ENCODE measurements around the gene MC2R.

Gene MC2R

GRCh38 chr18:13917401-13917800 is 2.1 kb upstream of the MC2R start:
- no peak overlapping the region for H3K27ac ChIP-seq (ENCODE audit: low read depth in 2 of 2, low read length in 2 of 2)
- H3K4me3 ChIP-seq (ENCODE audit: low read length in 2 of 2): no peak overlapping the region
- H3K9ac ChIP-seq (ENCODE audit: low read depth in 1 of 2, low read length in 2 of 2): no peak overlapping the region
- H3K4me1 ChIP-seq (ENCODE audit: control insufficient read depth in 2 of 2, insufficient read depth in 2 of 2, low read length in 2 of 2): no peaks in the 10 kb centered on the region
- no peaks in the 10 kb centered on the region for H3K36me3 ChIP-seq (ENCODE audit: control insufficient read depth in 2 of 2, insufficient read depth in 2 of 2, low read length in 2 of 2)
- no peaks in the 10 kb centered on the region for H3K9me3 ChIP-seq (ENCODE audit: control insufficient read depth in 2 of 2, low read length in 2 of 2)
- H3K27me3 ChIP-seq (ENCODE audit: control insufficient read depth in 2 of 2, insufficient read depth in 2 of 2, low read length in 2 of 2): no peaks in the 10 kb centered on the region

GRCh38 chr18:13916559-13916958 is 1.2 kb upstream of the MC2R start:
- H3K9ac ChIP-seq (ENCODE audit: low read depth in 1 of 2, low read length in 2 of 2): no peak overlapping the region
- no peaks in the 10 kb centered on the region for H3K27me3 ChIP-seq (ENCODE audit: control insufficient read depth in 2 of 2, insufficient read depth in 2 of 2, low read length in 2 of 2)
- no peak overlapping the region for H3K27ac ChIP-seq (ENCODE audit: low read depth in 2 of 2, low read length in 2 of 2)
- H3K9me3 ChIP-seq (ENCODE audit: control insufficient read depth in 2 of 2, low read length in 2 of 2): no peaks in the 10 kb centered on the region
- H3K4me1 ChIP-seq (ENCODE audit: control insufficient read depth in 2 of 2, insufficient read depth in 2 of 2, low read length in 2 of 2): no peaks in the 10 kb centered on the region
- H3K36me3 ChIP-seq (ENCODE audit: control insufficient read depth in 2 of 2, insufficient read depth in 2 of 2, low read length in 2 of 2): no peaks in the 10 kb centered on the region
- H3K4me3 ChIP-seq (ENCODE audit: low read length in 2 of 2): no peak overlapping the region

- Histone ChIP-seq H3K36me3 (ENCODE audit: control insufficient read depth in 2 of 2, insufficient read depth in 2 of 2, low read length in 2 of 2) (no peaks in the 10 kb centered on the region), H3K27ac (ENCODE audit: low read depth in 2 of 2, low read length in 2 of 2) (no peak overlapping the region)
These were observed 677 bp upstream of the MC2R start for GRCh38 chr18:13915995-13916431.

GRCh38 chr18:13914756-13915155 is 580 bp downstream of the MC2R start:
- Histone ChIP-seq H3K9me3 (ENCODE audit: control insufficient read depth in 2 of 2, low read length in 2 of 2) (no peaks in the 10 kb centered on the region), H3K27me3 (ENCODE audit: control insufficient read depth in 2 of 2, insufficient read depth in 2 of 2, low read length in 2 of 2) (no peaks in the 10 kb centered on the region), H3K36me3 (ENCODE audit: control insufficient read depth in 2 of 2, insufficient read depth in 2 of 2, low read length in 2 of 2) (no peaks in the 10 kb centered on the region), H3K27ac (ENCODE audit: low read depth in 2 of 2, low read length in 2 of 2) (no peak overlapping the region), H3K4me1 (ENCODE audit: control insufficient read depth in 2 of 2, insufficient read depth in 2 of 2, low read length in 2 of 2) (no peaks in the 10 kb centered on the region), H3K9ac (ENCODE audit: low read depth in 1 of 2, low read length in 2 of 2) (no peak overlapping the region), H3K4me3 (ENCODE audit: low read length in 2 of 2) (no peak overlapping the region)

More at GRCh38 chr18:13915995-13916431, 677 bp upstream of the MC2R start:
- no peaks in the 10 kb centered on the region for H3K9me3 ChIP-seq (ENCODE audit: control insufficient read depth in 2 of 2, low read length in 2 of 2)
- H3K9ac ChIP-seq (ENCODE audit: low read depth in 1 of 2, low read length in 2 of 2): no peak overlapping the region
- H3K4me1 ChIP-seq (ENCODE audit: control insufficient read depth in 2 of 2, insufficient read depth in 2 of 2, low read length in 2 of 2): no peaks in the 10 kb centered on the region
- no peak overlapping the region for H3K4me3 ChIP-seq (ENCODE audit: low read length in 2 of 2)
- no peaks in the 10 kb centered on the region for H3K27me3 ChIP-seq (ENCODE audit: control insufficient read depth in 2 of 2, insufficient read depth in 2 of 2, low read length in 2 of 2)

- H3K9ac ChIP-seq (ENCODE audit: low read depth in 1 of 2, low read length in 2 of 2): no peak overlapping the region
- H3K4me3 ChIP-seq (ENCODE audit: low read length in 2 of 2): no peak overlapping the region
- no peaks in the 10 kb centered on the region for H3K9me3 ChIP-seq (ENCODE audit: control insufficient read depth in 2 of 2, low read length in 2 of 2)
- H3K27me3 ChIP-seq (ENCODE audit: control insufficient read depth in 2 of 2, insufficient read depth in 2 of 2, low read length in 2 of 2): no peaks in the 10 kb centered on the region
- no peak overlapping the region for H3K27ac ChIP-seq (ENCODE audit: low read depth in 2 of 2, low read length in 2 of 2)
- no peaks in the 10 kb centered on the region for H3K4me1 ChIP-seq (ENCODE audit: control insufficient read depth in 2 of 2, insufficient read depth in 2 of 2, low read length in 2 of 2)
- H3K36me3 ChIP-seq (ENCODE audit: control insufficient read depth in 2 of 2, insufficient read depth in 2 of 2, low read length in 2 of 2): no peaks in the 10 kb centered on the region
These were observed 1.2 kb downstream of the MC2R start for GRCh38 chr18:13914170-13914569.

GRCh38 chr18:13913205-13913604 is 2.1 kb downstream of the MC2R start:
- no peak overlapping the region for H3K4me3 ChIP-seq (ENCODE audit: low read length in 2 of 2)
- H3K9ac ChIP-seq (ENCODE audit: low read depth in 1 of 2, low read length in 2 of 2): no peak overlapping the region
- H3K27ac ChIP-seq (ENCODE audit: low read depth in 2 of 2, low read length in 2 of 2): no peak overlapping the region

GRCh38 chr18:13912601-13913000 is 2.7 kb downstream of the MC2R start:
- Histone ChIP-seq H3K9me3 (ENCODE audit: control insufficient read depth in 2 of 2, low read length in 2 of 2) (no peaks in the 10 kb centered on the region), H3K36me3 (ENCODE audit: control insufficient read depth in 2 of 2, insufficient read depth in 2 of 2, low read length in 2 of 2) (no peaks in the 10 kb centered on the region), H3K4me3 (ENCODE audit: low read length in 2 of 2) (no peak overlapping the region)

More at GRCh38 chr18:13913205-13913604, 2.1 kb downstream of the MC2R start:
- Histone ChIP-seq H3K36me3 (ENCODE audit: control insufficient read depth in 2 of 2, insufficient read depth in 2 of 2, low read length in 2 of 2) (no peaks in the 10 kb centered on the region), H3K4me1 (ENCODE audit: control insufficient read depth in 2 of 2, insufficient read depth in 2 of 2, low read length in 2 of 2) (no peaks in the 10 kb centered on the region), H3K27me3 (ENCODE audit: control insufficient read depth in 2 of 2, insufficient read depth in 2 of 2, low read length in 2 of 2) (no peaks in the 10 kb centered on the region), H3K9me3 (ENCODE audit: control insufficient read depth in 2 of 2, low read length in 2 of 2) (no peaks in the 10 kb centered on the region)

GRCh38 chr18:13910986-13911385 is 4.3 kb downstream of the MC2R start:
- no peaks in the 10 kb centered on the region for H3K36me3 ChIP-seq (ENCODE audit: control insufficient read depth in 2 of 2, insufficient read depth in 2 of 2, low read length in 2 of 2)
- no peaks in the 10 kb centered on the region for H3K9me3 ChIP-seq (ENCODE audit: control insufficient read depth in 2 of 2, low read length in 2 of 2)
- no peak overlapping the region for H3K9ac ChIP-seq (ENCODE audit: low read depth in 1 of 2, low read length in 2 of 2)
- no peaks in the 10 kb centered on the region for H3K27me3 ChIP-seq (ENCODE audit: control insufficient read depth in 2 of 2, insufficient read depth in 2 of 2, low read length in 2 of 2)
- no peak overlapping the region for H3K4me3 ChIP-seq (ENCODE audit: low read length in 2 of 2)
- no peak overlapping the region for H3K27ac ChIP-seq (ENCODE audit: low read depth in 2 of 2, low read length in 2 of 2)
- H3K4me1 ChIP-seq (ENCODE audit: control insufficient read depth in 2 of 2, insufficient read depth in 2 of 2, low read length in 2 of 2): no peaks in the 10 kb centered on the region

More at GRCh38 chr18:13912601-13913000, 2.7 kb downstream of the MC2R start:
- H3K4me1 ChIP-seq (ENCODE audit: control insufficient read depth in 2 of 2, insufficient read depth in 2 of 2, low read length in 2 of 2): no peaks in the 10 kb centered on the region
- no peak overlapping the region for H3K27ac ChIP-seq (ENCODE audit: low read depth in 2 of 2, low read length in 2 of 2)
- H3K9ac ChIP-seq (ENCODE audit: low read depth in 1 of 2, low read length in 2 of 2): no peak overlapping the region
- H3K27me3 ChIP-seq (ENCODE audit: control insufficient read depth in 2 of 2, insufficient read depth in 2 of 2, low read length in 2 of 2): no peaks in the 10 kb centered on the region

- H3K27ac ChIP-seq (ENCODE audit: low read depth in 2 of 2, low read length in 2 of 2): no peak overlapping the region
These were observed 4.8 kb downstream of the MC2R start for GRCh38 chr18:13910501-13910900.

GRCh38 chr18:13909141-13909940 is 6.0 kb downstream of the MC2R start:
- no peak overlapping the region for H3K4me3 ChIP-seq (ENCODE audit: low read length in 2 of 2)
- H3K9ac ChIP-seq (ENCODE audit: low read depth in 1 of 2, low read length in 2 of 2): no peak overlapping the region
- no peaks in the 10 kb centered on the region for H3K36me3 ChIP-seq (ENCODE audit: control insufficient read depth in 2 of 2, insufficient read depth in 2 of 2, low read length in 2 of 2)
- H3K27ac ChIP-seq (ENCODE audit: low read depth in 2 of 2, low read length in 2 of 2): no peak overlapping the region
- no peaks in the 10 kb centered on the region for H3K27me3 ChIP-seq (ENCODE audit: control insufficient read depth in 2 of 2, insufficient read depth in 2 of 2, low read length in 2 of 2)
- H3K9me3 ChIP-seq (ENCODE audit: control insufficient read depth in 2 of 2, low read length in 2 of 2): no peaks in the 10 kb centered on the region
- H3K4me1 ChIP-seq (ENCODE audit: control insufficient read depth in 2 of 2, insufficient read depth in 2 of 2, low read length in 2 of 2): no peaks in the 10 kb centered on the region

More at GRCh38 chr18:13910501-13910900, 4.8 kb downstream of the MC2R start:
- H3K9ac ChIP-seq (ENCODE audit: low read depth in 1 of 2, low read length in 2 of 2): no peak overlapping the region
- no peaks in the 10 kb centered on the region for H3K27me3 ChIP-seq (ENCODE audit: control insufficient read depth in 2 of 2, insufficient read depth in 2 of 2, low read length in 2 of 2)
- no peak overlapping the region for H3K4me3 ChIP-seq (ENCODE audit: low read length in 2 of 2)
- H3K9me3 ChIP-seq (ENCODE audit: control insufficient read depth in 2 of 2, low read length in 2 of 2): no peaks in the 10 kb centered on the region
- H3K36me3 ChIP-seq (ENCODE audit: control insufficient read depth in 2 of 2, insufficient read depth in 2 of 2, low read length in 2 of 2): no peaks in the 10 kb centered on the region
- no peaks in the 10 kb centered on the region for H3K4me1 ChIP-seq (ENCODE audit: control insufficient read depth in 2 of 2, insufficient read depth in 2 of 2, low read length in 2 of 2)

Measured in mucosa of rectum (tissue), 2 donors.